22Rv1 (cell line): ENCODE data around the gene SVIL.
"Not testable (repeated sequence)": the region's sequence is repeated elsewhere in the genome, so short reads cannot be mapped to it uniquely, and the experiment has no call there.

Source experiments
- H3K27ac ChIP-seq: fragments of 450-650 bp; 2 replicates; pipeline ENCODE4 v1.5.1; 2017
- CTCF ChIP-seq: fragments of 450-650 bp; IDR thresholded peaks from 2 replicates; pipeline ENCODE4 v1.5.1; 2017; ENCODE audit warnings: mild to moderate bottlenecking
- ZFX ChIP-seq: fragments of 450-650 bp; IDR thresholded peaks from 2 replicates; pipeline ENCODE4 v1.6.1; 2017; ENCODE audit warnings: antibody characterized with exemption, borderline replicate concordance

SVIL gene

GRCh38 chr10:29443745-29444523, 190.8 kb downstream of the SVIL start:
- no peak overlapping the region for H3K27ac ChIP-seq
- TF ChIP-seq ZFX (no peak), CTCF (no peak)

GRCh38 chr10:29440981-29441380, 193.8 kb downstream of the SVIL start:
- TF ChIP-seq ZFX = no peak
- no peak for TF ChIP-seq CTCF
- no peak overlapping the region for H3K27ac ChIP-seq

GRCh38 chr10:29439005-29439404, 195.8 kb downstream of the SVIL start:
- not testable (repeated sequence) for H3K27ac ChIP-seq

GRCh38 chr10:29438271-29438670, 196.5 kb downstream of the SVIL start:
- H3K27ac ChIP-seq = no peak overlapping the region
- TF ChIP-seq ZFX = no peak
- TF ChIP-seq CTCF = no peak

- no peak overlapping the region for H3K27ac ChIP-seq
- TF ChIP-seq CTCF (no peak), ZFX (no peak)
Observed at GRCh38 chr10:29437871-29438270, 196.9 kb downstream of the SVIL start.

GRCh38 chr10:29435809-29436501, 198.8 kb downstream of the SVIL start:
- no peak overlapping the region for H3K27ac ChIP-seq
- TF ChIP-seq ZFX (no peak), CTCF (no peak)

- TF ChIP-seq CTCF (no peak), ZFX (no peak)
- H3K27ac ChIP-seq = no peak overlapping the region
Observed at GRCh38 chr10:29434111-29434510, 200.7 kb downstream of the SVIL start.

GRCh38 chr10:29431711-29432110, 203.1 kb downstream of the SVIL start:
- TF ChIP-seq ZFX = no peak
- no peak for TF ChIP-seq CTCF
- H3K27ac ChIP-seq = no peak overlapping the region
